ENCODE results near the gene BCL2L1.

Gene BCL2L1

GRCh38 chr20:31615416-31615815 lies 107.3 kb downstream of the BCL2L1 start:
- DNase-seq (ENCODE audit: extremely low read depth in 1 of 2, low read depth in 1 of 2), result no peak
